K562 (cell line): Measurements from ENCODE around the gene ZNF81. TPM values are rescaled to one million over a fixed set of nuclear protein-coding genes. Genes with fewer than 3 reads are reported as not detected.

ENCODE experiments used
- CSDE1 ChIP-seq, 2 experiments: fragments of 450-650 bp; IDR thresholded peaks; 2 replicates each; pipeline ENCODE4 v1.6.1; 2016; ENCODE audit warnings: mild to moderate bottlenecking in 1 of 2
- NONO ChIP-seq, 2 experiments: fragments of 200-400 bp in 1 of 2; fragments of 450-650 bp in 1 of 2; formaldehyde crosslinking in 1 of 2; IDR thresholded peaks; 2 replicates each; pipeline ENCODE4 v1.6.1; 2017; ENCODE audit warnings: low read depth in 2 of 2, mild to moderate bottlenecking in 2 of 2, moderate library complexity in 2 of 2, low read length in 1 of 2
- POLR3A ChIP-seq: IDR thresholded peaks from 2 replicates; pipeline ENCODE4 v1.6.1; 2011; ENCODE audit warnings: borderline replicate concordance, mild to moderate bottlenecking, moderate library complexity; ENCODE audit not compliant: insufficient read length, insufficient read depth; ENCODE audit errors: extremely low read depth
- ZBTB40 ChIP-seq, 2 experiments: fragments of 450-650 bp in 1 of 2; sonication (generic) in 1 of 2; formaldehyde crosslinking in 1 of 2; IDR thresholded peaks; 2 replicates each; pipeline versions ENCODE4 v1.7.1 to v1.9.0; 2016 to 2022; ENCODE audit warnings: inconsistent platforms in 1 of 2, mild to moderate bottlenecking in 1 of 2, missing genetic modification reagents in 1 of 2
- polyA plus RNA-seq, 8 experiments: library from polyadenylated mRNA; depleted of rRNA in 4 of 8; stranded (reverse) in 5 of 8; unstranded in 3 of 8; fragments of >200 nt; fragmentation: Nextera tagmentation in 2 of 8; fragmentation: Illumina TruSeq in 1 of 8; extraction: Ambion mirVana in 2 of 8; extraction: Trizol in 1 of 8; gene quantifications; 2 replicates each; pipeline versions ENCODE4 v1.2.1 to v1.2.3, GENCODE V29; 2011 to 2014; ENCODE audit warnings: inconsistent platforms in 1 of 8, missing spikeins in 1 of 8
- total RNA-seq, 7 experiments: library from RNA; depleted of rRNA in 6 of 7; stranded (reverse); fragments of >200 nt in 6 of 7; fragmentation: Illumina TruSeq in 2 of 7; extraction: Trizol in 2 of 7; gene quantifications; 2 replicates each; pipeline versions ENCODE4 v1.2.1 to v1.2.3, GENCODE V29; 2011 to 2021; ENCODE audit warnings: low replicate concordance in 1 of 7

ZNF81 gene
- total and polyA plus RNA-seq, 9 of the 15 experiments (the other 6 are each of a cell fraction or from before 2014, with no cell fraction given) = 2.4 to 9.6 (median 4.9) TPM

GRCh38 chrX:47802589-47802988 lies 34.1 kb upstream of the ZNF81 start (continued):
- TF ChIP-seq ZBTB40 (IDR thresholded peaks at IDR 0.05) (0 out of 2 replicates have a peak, but pooled peaks have one; percentile 38), ZBTB40 (CRISPR knock-in tag; IDR thresholded peaks at IDR 0.05) (no peak), NONO (IDR thresholded peaks at IDR 0.05; ENCODE audit: low read depth in 2 of 2, low read length in 1 of 2) (no peak), POLR3A (peak; percentile 81), CSDE1 (IDR thresholded peaks at IDR 0.05) (no peak)
